DND-41 (cell line): ENCODE results near the gene POFUT2.

Source experiments
- CTCF ChIP-seq: IDR thresholded peaks from 2 replicates; pipeline ENCODE4 v1.5.1; 2012; ENCODE audit warnings: borderline replicate concordance, low read length, moderate library complexity, mild to moderate bottlenecking; ENCODE audit not compliant: poor library complexity, severe bottlenecking; ENCODE audit errors: extremely low read depth
- EZH2 ChIP-seq: IDR thresholded peaks from 3 replicates; pipeline ENCODE4 v1.6.1; 2012; ENCODE audit warnings: borderline replicate concordance, low read depth, mild to moderate bottlenecking, moderate library complexity, low read length, inconsistent platforms; ENCODE audit not compliant: severe bottlenecking

GRCh38 chr21:45297329-45297728 is 9.6 kb upstream of the POFUT2 start:
- TF ChIP-seq EZH2 = no peak
- TF ChIP-seq CTCF = no peak
